ENCODE results near the gene TTC9C.
"Not testable (repeated sequence)": the region's sequence is repeated elsewhere in the genome, so short reads cannot be mapped to it uniquely, and the experiment has no call there.

TTC9C gene, protein sequence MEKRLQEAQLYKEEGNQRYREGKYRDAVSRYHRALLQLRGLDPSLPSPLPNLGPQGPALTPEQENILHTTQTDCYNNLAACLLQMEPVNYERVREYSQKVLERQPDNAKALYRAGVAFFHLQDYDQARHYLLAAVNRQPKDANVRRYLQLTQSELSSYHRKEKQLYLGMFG

DNA sequence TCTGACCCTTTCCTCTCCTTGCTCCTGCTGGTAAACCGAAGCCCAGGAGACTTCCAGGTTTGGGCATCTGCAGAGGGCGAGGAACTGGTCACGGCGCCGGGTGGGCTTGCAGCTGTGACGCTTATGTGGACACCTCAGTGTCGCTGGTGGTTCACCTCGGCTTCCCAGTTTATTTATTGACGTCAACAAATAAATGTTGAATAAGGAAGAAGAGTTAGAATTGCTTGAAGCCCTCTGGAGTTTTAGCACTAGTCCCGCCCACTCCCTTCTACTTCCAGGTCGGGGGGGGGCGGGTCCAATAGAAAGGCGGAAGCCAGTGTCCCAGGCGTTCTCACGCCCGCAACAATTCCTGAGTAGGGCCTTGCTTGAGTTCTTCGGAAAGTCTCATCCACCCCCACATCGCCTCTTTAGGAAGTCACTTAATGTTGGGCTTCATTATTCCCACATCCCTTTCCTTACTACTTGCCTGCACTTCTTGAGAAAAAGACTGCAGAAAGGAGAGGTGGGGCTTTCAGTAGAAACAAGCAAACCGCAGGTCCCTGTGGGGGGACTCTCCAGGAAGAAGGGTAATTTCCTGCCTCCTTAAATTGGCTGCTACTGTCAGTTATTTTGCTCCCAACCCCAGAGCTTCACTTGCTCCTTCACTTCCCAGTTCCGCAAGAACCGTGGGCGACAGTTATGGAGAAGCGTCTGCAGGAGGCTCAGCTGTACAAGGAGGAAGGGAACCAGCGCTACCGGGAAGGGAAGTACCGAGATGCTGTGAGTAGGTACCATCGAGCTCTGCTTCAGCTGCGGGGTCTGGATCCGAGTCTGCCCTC, at the start of gene TTC9C:
Gene TTC9C (plus strand): TSS at position 316 of the 818 bp plus-strand sequence. CDS start 363 bp downstream, at position 679.
- H3K4me1 Mint-ChIP-seq, result peaks cover 26% of the 10 kb centered on the region
- H3K36me3 Mint-ChIP-seq, result peaks cover 22% of the 10 kb centered on the region
- ATAC-seq (ENCODE audit: low read depth) (peak; percentile 30), DNase-seq (ENCODE audit: low spot score in 2 of 2) (peak; percentile 67 to 73)
- peak within 1 kb of the TSS; percentile 94 for H3K4me3 Mint-ChIP-seq
- no peaks in the 10 kb centered on the region for H3K9me3 Mint-ChIP-seq
- H3K27ac Mint-ChIP-seq, result peak within 1 kb of the TSS; percentile 96
- H3K27me3 Mint-ChIP-seq, result no peaks in the 10 kb centered on the region

DNA sequence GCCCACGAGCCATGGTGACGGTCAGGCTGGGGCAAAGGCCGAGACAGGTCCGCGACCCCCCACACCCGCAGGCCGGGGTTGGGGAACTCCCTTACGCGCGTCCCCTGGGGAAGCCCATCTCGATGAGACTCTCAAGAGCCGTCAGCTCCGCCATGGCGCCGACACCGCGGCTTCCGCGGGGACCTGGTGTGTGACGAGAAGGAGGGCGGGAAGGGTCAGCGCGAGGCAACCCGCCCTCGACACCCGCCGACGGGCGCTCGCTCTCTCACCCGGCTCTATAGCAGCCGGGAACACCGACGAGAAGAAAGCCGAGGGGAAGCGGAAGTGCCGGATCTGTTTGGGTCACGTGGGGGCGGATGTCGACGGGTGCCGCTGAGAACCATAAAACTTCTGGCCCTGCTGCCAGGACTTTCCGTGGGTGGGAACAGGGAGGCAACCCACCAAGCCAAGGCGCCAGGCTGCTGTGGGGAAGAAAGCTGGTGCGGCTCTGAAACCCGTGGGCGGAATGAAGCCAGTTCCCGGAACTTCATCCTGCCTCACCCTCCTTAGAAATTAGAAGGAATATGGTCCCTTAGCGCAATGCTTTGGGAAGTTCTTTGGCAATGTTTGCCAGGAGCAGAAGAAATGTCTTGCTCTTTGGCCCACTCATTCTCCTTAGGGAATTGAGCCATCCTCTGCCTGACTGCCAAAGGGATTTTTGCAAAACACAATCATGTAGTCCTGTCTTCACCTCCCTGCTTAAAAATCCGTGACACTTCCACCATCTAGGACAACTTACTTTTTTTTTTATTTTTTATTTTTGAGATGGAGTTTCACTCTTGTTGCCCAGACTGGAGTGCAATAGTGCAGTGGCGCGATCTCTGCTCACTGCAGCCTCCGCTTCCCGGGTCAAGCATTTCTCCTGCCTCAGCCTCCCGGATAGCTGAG, 49.3 kb upstream of the TTC9C start, which contains the start of gene UBXN1:
Gene UBXN1 (minus strand): TSS at position 304 of the 927 bp plus-strand sequence. CDS start 150 bp downstream, at position 154.
- ATAC-seq (ENCODE audit: low read depth), result peak; percentile 85
- DNase-seq (ENCODE audit: low spot score in 2 of 2), result peak; percentile 76 to 79
- Mint-ChIP-seq H3K27me3 (no peaks in the 10 kb centered on the region), H3K27ac (peak within 1 kb of the TSS; percentile 97), H3K4me1 (peaks cover 27% of the 10 kb centered on the region), H3K36me3 (peaks cover 11% of the 10 kb centered on the region), H3K4me3 (peak within 1 kb of the TSS; percentile 83), H3K9me3 (no peaks in the 10 kb centered on the region)

DNA sequence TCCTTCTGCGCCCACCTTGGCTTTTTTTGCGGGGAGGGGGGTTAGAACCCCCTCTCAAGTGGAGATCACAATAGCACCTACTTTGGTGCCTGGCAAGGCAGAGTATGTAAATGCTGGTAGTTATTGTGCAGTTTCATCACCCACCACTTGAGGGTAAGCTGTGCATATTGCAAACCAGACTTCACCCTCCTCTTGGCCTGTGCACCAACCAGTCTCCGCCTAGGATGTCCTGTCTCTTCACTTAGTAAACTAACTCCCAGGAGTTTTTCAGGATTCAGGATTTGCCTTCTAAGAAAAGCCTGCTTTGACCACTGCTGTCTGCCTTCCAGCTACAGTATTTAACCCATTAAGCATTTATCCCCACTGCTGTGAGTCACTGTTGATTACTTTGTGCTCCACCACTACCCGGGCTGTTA, 47.5 kb upstream of the TTC9C start:
- H3K4me1 Mint-ChIP-seq, result peaks cover 24% of the 10 kb centered on the region
- peak overlapping the region; percentile 65 for H3K4me3 Mint-ChIP-seq
- peak; percentile 64 for ATAC-seq (ENCODE audit: low read depth)
- H3K27me3 Mint-ChIP-seq, result no peaks in the 10 kb centered on the region
- peaks cover 9% of the 10 kb centered on the region for H3K36me3 Mint-ChIP-seq
- peak overlapping the region; percentile 58 for H3K27ac Mint-ChIP-seq
- peak; percentile 27 to 50 for DNase-seq (ENCODE audit: low spot score in 2 of 2)
- no peaks in the 10 kb centered on the region for H3K9me3 Mint-ChIP-seq

DNA sequence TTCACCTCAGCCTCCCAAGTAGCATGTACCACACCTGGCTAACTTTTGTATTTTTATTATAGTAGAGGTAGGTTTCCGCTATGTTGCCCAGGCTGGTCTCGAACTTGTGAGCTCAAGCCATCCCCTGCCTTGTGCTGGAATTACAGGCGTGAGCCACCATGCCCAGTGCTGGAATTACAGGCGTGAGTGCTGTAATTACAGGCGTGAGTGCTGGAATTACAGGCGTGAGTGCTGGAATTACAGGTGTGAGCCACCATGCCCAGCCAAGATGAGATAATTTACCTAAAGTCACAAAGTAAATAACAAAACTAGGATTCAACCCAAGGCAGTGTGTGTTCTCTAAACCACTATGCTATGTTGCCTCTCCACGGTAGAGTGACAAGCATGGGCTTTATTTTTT, 45.8 kb upstream of the TTC9C start:
- H3K36me3 Mint-ChIP-seq, result peaks cover 4% of the 10 kb centered on the region

DNA sequence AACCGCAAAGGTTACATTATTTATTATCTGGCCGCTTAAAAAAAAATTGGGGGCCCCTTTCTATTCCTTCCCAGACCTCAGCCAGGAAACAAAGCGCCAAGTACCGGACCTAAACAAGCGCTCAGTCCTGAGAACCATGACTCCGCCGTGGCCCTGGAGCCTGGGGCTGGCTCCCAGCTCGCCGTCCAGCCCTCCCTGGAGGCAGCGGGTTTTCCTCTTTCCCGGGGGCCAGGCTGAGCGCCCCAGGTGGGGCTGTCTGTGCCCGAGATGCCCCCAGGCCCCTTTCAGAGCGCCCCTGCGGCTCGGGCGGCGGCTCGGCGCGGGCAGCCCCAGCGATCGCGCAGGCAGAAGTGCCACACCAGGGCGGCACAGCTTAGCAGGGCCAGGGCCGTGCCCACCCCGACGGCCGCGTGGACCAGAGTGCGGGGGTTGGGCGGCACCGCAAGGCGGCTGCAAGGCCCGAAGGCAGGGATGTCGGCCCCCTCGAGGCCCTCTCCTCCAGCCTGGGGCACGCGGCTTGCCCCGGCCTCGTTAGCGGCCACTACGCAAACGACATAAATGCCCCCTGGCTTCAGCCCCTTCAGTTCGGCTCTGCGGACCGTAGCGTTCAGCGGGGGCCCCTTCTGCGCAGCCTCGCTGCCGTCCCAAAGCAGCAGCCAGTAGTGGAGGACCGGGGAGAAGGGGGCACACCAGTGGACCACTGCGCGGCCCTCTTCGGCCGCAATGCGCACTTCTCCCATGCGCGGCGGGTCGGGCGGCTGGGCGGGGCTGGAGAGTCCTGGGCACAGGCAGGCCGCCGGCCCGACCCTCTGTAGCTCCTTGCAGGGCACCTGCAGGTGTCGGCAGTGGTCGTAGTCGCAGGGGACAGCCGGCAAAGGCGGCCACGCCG, 40.5 kb upstream of the TTC9C start:
- peaks cover 3% of the 10 kb centered on the region for H3K27me3 Mint-ChIP-seq
- ATAC-seq (ENCODE audit: low read depth), result no peak
- H3K27ac Mint-ChIP-seq, result no peak overlapping the region
- H3K36me3 Mint-ChIP-seq, result peaks cover 8% of the 10 kb centered on the region
- no peak overlapping the region for H3K4me3 Mint-ChIP-seq
- no peaks in the 10 kb centered on the region for H3K4me1 Mint-ChIP-seq
- H3K9me3 Mint-ChIP-seq, result no peaks in the 10 kb centered on the region
- no peak for DNase-seq (ENCODE audit: low spot score in 2 of 2)

More for the DNA sequence above, 45.8 kb upstream of the TTC9C start:
- H3K9me3 Mint-ChIP-seq, result no peaks in the 10 kb centered on the region
- no peaks in the 10 kb centered on the region for H3K27me3 Mint-ChIP-seq
- no peak overlapping the region for H3K27ac Mint-ChIP-seq
- no peak for DNase-seq (ENCODE audit: low spot score in 2 of 2)
- no peak overlapping the region for H3K4me3 Mint-ChIP-seq
- no peak for ATAC-seq (ENCODE audit: low read depth)
- peaks cover 16% of the 10 kb centered on the region for H3K4me1 Mint-ChIP-seq

DNA sequence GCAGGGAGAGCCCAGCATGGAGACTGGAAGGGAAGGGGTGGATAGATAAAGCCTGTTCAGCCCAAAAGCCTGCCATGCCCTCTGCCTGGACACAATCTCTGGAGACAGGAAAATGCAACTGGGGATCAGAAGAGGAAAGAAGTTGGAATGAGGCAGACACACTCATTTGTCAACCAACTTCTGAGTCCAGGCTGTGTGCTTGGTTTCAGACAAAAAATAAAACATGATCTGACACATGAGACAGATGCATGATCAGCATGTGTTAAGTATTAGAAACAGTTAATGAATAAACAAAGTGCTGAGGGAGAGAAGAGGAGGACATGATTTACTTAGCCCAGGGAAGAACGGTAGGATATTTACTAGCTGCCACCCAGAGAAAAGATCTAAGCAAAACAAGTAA, 39.8 kb upstream of the TTC9C start:
- H3K4me1 Mint-ChIP-seq, result no peaks in the 10 kb centered on the region
- no peak overlapping the region for H3K4me3 Mint-ChIP-seq
- H3K9me3 Mint-ChIP-seq, result no peaks in the 10 kb centered on the region
- H3K27me3 Mint-ChIP-seq, result peaks cover 3% of the 10 kb centered on the region
- H3K27ac Mint-ChIP-seq, result no peak overlapping the region
- DNase-seq (ENCODE audit: low spot score in 2 of 2) (no peak), ATAC-seq (ENCODE audit: low read depth) (no peak)
- H3K36me3 Mint-ChIP-seq, result peaks cover 11% of the 10 kb centered on the region

DNA sequence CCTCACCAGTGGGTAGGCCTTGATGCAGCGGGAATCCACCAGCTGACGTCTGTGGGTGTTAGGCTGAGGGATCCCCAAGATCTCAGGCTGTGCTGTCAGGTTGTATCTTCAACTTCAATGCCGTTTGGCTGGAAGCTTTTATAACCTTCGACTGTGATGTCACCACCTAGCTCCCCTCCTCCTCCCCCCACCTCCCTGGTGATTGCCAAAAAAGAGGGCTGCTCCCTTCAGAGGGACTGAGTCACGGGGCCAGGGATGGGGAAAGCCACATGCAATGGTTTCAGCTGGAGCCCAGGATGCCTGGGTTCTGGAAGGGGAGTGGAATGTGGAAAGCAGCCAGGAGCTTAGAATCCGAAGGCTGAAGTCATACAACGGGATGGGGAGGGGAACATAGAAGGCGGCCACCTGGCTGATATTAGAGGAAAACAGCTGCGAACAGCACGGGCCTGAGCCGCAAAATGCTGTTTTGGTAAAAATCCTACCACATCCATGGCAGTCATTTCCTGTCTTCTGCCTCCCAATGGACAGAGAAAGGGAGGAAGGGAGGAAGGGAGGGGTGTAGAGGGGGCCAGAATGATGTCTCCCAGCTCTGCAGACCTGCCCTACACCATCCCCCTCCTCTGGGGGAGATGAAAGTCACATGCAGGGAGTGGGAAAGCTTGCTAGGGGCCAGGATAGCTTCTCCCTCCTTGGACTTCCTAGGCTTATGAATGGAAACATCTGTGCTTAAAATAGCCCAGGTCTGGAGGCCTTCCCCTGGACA, 38.7 kb upstream of the TTC9C start, which contains the start of gene LRRN4CL:
Gene LRRN4CL (minus strand): TSS at position 110 of the 763 bp plus-strand sequence. CDS start 1,022 bp downstream, outside the sequence.
- Mint-ChIP-seq H3K27me3 (peaks cover 3% of the 10 kb centered on the region), H3K9me3 (no peaks in the 10 kb centered on the region), H3K4me3 (no peak within 1 kb of the TSS), H3K4me1 (peaks cover 1% of the 10 kb centered on the region), H3K36me3 (peaks cover 11% of the 10 kb centered on the region), H3K27ac (no peak within 1 kb of the TSS)
- DNase-seq (ENCODE audit: low spot score in 2 of 2), result no peak
- no peak for ATAC-seq (ENCODE audit: low read depth)

DNA sequence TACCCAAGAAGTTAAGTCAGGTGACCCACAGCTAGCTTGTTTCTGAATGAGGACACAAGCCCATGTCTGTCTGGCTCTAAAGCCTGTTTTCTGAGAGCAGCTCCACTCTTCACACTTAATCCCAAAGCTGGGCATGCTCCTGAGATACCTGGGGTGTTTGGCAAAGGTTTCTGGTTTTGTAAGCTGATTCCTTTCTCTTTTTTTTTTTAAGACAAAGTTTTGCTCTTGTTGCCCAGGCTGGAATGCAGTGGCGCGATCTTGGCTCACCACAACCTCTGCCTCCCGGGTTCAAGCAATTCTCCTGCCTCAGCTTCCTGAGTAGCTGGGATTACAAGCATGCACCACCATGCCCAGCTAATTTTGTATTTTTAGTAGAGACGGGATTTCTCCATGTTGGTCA, 34.7 kb upstream of the TTC9C start:
- not testable (repeated sequence) for DNase-seq (ENCODE audit: low spot score in 2 of 2); H3K27ac Mint-ChIP-seq; H3K9me3 Mint-ChIP-seq; H3K4me3 Mint-ChIP-seq; H3K4me1 Mint-ChIP-seq; H3K27me3 Mint-ChIP-seq; ATAC-seq (ENCODE audit: low read depth)
- H3K36me3 Mint-ChIP-seq, result peaks cover 14% of the 10 kb centered on the region

DNA sequence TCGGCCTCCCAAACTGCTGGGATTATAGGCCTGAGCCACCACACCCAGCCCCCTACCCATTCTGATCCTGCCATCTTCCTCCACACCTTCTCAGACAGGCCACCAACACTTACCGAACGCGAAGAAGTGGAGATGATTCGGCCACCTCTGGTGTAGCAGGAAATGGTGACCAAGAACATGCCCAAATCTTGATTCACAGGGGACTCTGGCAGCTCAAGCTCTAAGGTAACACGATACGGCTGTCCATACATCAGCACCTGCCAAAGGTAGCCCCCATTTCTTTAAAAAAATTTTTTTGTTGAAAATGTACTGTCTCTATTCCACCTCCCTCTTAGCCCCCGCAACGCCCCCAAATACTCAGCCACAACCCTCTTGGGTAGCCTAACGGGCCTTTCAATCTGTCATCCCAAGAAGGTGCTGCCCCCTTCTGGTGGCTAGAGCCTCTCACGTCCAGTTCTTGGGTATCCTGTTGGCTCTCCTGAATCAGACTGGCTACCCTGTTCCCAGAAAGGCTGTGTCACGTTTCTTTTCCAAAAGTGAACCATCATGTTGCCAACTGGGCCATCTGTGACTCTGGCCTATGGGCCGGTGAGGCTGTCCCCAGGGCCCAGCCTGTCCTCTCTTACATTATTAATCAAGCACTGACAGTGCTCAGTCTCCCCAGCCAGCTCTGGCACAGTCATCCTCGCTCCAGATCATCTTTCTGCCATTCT, 33.7 kb upstream of the TTC9C start:
- Mint-ChIP-seq H3K4me3 (no peak overlapping the region), H3K27me3 (no peaks in the 10 kb centered on the region), H3K27ac (no peak overlapping the region), H3K9me3 (no peaks in the 10 kb centered on the region), H3K4me1 (peaks cover 8% of the 10 kb centered on the region), H3K36me3 (peaks cover 14% of the 10 kb centered on the region)
- DNase-seq (ENCODE audit: low spot score in 2 of 2) (peak; percentile 71 to 79), ATAC-seq (ENCODE audit: low read depth) (peak; percentile 96)

DNA sequence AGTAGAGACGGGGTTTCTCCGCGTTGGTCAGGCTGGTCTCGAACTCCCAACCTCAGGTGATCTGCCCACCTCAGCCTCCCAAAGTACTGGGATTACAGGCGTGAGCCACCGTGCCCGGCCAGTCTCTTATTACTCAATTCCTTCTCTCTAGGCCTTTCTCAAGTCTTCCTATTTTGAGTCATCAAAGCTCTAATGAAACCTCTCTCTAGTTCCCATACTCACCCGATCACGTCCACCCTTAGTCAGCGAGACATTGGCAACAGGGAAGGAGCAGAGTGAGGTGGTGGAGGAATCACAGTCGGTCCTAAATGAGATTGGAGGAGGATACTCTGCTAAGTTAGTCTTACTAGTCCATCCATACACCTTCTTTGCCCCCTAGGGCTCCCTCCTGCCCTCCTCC, 26.0 kb upstream of the TTC9C start:
- Mint-ChIP-seq H3K4me3 (no peak overlapping the region), H3K27me3 (no peaks in the 10 kb centered on the region), H3K4me1 (peaks cover 17% of the 10 kb centered on the region), H3K9me3 (no peaks in the 10 kb centered on the region), H3K27ac (no peak overlapping the region), H3K36me3 (peaks cover 2% of the 10 kb centered on the region)
- no peak for ATAC-seq (ENCODE audit: low read depth)
- no peak for DNase-seq (ENCODE audit: low spot score in 2 of 2)

DNA sequence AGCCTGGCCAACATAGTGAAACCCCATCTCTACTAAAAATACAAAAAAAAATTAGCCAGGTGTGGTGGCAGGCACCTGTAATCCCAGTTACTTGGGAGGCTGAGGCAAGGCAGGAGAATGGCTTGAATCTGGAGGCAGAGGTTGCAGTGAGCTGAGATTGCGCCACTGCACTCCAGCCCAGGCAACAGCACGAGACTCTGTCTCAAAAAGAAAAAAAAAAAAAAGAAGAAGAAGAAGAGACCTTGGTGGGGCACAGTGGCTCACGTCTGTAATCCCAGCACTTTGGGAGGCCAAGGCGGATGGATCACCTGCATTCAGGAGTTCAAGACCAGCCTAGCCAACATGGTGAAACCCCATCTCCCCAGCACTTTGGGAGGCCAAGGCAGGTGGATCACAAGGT, 24.4 kb upstream of the TTC9C start:
- H3K9me3 Mint-ChIP-seq; ATAC-seq (ENCODE audit: low read depth); H3K27me3 Mint-ChIP-seq; H3K27ac Mint-ChIP-seq; H3K4me3 Mint-ChIP-seq; H3K36me3 Mint-ChIP-seq; DNase-seq (ENCODE audit: low spot score in 2 of 2): not testable (repeated sequence)
- peaks cover 30% of the 10 kb centered on the region for H3K4me1 Mint-ChIP-seq

DNA sequence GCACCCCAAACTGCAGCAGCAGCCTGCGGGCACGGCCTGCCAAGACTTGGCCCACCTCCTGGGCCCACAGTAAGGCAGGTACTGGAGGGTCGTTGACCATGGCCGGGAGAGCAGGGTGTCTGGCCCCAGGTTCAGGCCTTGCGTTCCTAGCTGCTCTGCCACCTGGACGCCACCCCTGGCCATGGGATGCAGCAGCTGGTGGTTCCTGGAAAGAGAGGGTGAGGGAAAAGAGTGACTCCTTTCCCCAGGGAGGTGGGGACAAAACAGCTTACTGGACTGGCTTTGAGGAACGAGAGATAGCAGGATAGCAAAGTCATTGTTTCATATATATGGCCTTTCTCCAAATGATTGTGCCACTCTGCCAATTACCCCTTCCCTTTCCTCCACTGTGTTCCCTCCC, 22.9 kb upstream of the TTC9C start:
- ATAC-seq (ENCODE audit: low read depth) (no peak), DNase-seq (ENCODE audit: low spot score in 2 of 2) (no peak)
- Mint-ChIP-seq H3K36me3 (no peaks in the 10 kb centered on the region), H3K4me3 (peak overlapping the region; percentile 96), H3K27ac (peak overlapping the region; percentile 95), H3K9me3 (no peaks in the 10 kb centered on the region), H3K27me3 (no peaks in the 10 kb centered on the region), H3K4me1 (peaks cover 31% of the 10 kb centered on the region)

All from memory B cell (primary cell).